SK-N-SH treated with all-trans-retinoic acid at 6 μM for 48 hours (cell line): ENCODE data around the gene TAPBP.

Experiments
- BACH2 ChIP-seq: fragments of 250-450 bp; sonication (Bioruptor Pico); IDR thresholded peaks from 2 replicates; pipeline ENCODE4 v1.9.0; 2021; ENCODE audit warnings: mild to moderate bottlenecking, borderline replicate concordance
- CREB5 ChIP-seq: fragments of 250-450 bp; sonication (Bioruptor Pico); IDR thresholded peaks from 2 replicates; pipeline ENCODE4 v1.5.1; 2020; ENCODE audit warnings: low read depth, mild to moderate bottlenecking, moderate library complexity
- CSRNP3 ChIP-seq: fragments of 250-450 bp; sonication (Bioruptor Pico); IDR thresholded peaks from 2 replicates; pipeline ENCODE4 v1.5.1; 2021; ENCODE audit warnings: mild to moderate bottlenecking, moderate library complexity
- GLIS3 ChIP-seq: fragments of 250-450 bp; sonication (Bioruptor Pico); IDR thresholded peaks from 2 replicates; pipeline ENCODE4 v1.5.0; 2020; ENCODE audit warnings: mild to moderate bottlenecking, moderate library complexity
- PATZ1 ChIP-seq: fragments of 250-450 bp; sonication (Bioruptor Pico); IDR thresholded peaks from 2 replicates; pipeline ENCODE4 v1.8.0; 2020; ENCODE audit warnings: mild to moderate bottlenecking, moderate library complexity, borderline replicate concordance
- POU6F1 ChIP-seq: fragments of 250-450 bp; sonication (Bioruptor Pico); IDR thresholded peaks from 2 replicates; pipeline ENCODE4 v1.8.0; 2021; ENCODE audit warnings: low read depth, mild to moderate bottlenecking, moderate library complexity, borderline replicate concordance
- PPARA ChIP-seq: fragments of 250-450 bp; sonication (Bioruptor Pico); IDR thresholded peaks from 2 replicates; pipeline ENCODE4 v1.5.0; 2020; ENCODE audit warnings: mild to moderate bottlenecking, borderline replicate concordance
- RARB ChIP-seq: fragments of 250-450 bp; sonication (Bioruptor Pico); IDR thresholded peaks from 2 replicates; pipeline ENCODE4 v1.8.0; 2021; ENCODE audit warnings: mild to moderate bottlenecking, moderate library complexity
- TCF4 ChIP-seq: fragments of 250-450 bp; sonication (Bioruptor Pico); IDR thresholded peaks from 2 replicates; pipeline ENCODE4 v1.8.0; 2021; ENCODE audit warnings: mild to moderate bottlenecking, moderate library complexity, borderline replicate concordance
- TOX ChIP-seq: fragments of 250-450 bp; sonication (Bioruptor Pico); IDR thresholded peaks from 2 replicates; pipeline ENCODE4 v1.8.0; 2021; ENCODE audit warnings: mild to moderate bottlenecking, moderate library complexity, borderline replicate concordance
- ZC3H10 ChIP-seq: fragments of 250-450 bp; sonication (Bioruptor Pico); IDR thresholded peaks from 2 replicates; pipeline ENCODE4 v1.5.1; 2021; ENCODE audit warnings: mild to moderate bottlenecking, moderate library complexity
- ZFP3 ChIP-seq: fragments of 250-450 bp; sonication (Bioruptor Pico); IDR thresholded peaks from 2 replicates; pipeline ENCODE4 v1.5.0; 2020; ENCODE audit warnings: mild to moderate bottlenecking, moderate library complexity
- ZFP30 ChIP-seq: fragments of 450-650 bp; formaldehyde crosslinking; IDR thresholded peaks from 2 replicates; pipeline ENCODE4 v1.5.0; 2022; ENCODE audit warnings: mild to moderate bottlenecking, moderate library complexity
- ZNF8 ChIP-seq: fragments of 450-650 bp; formaldehyde crosslinking; IDR thresholded peaks from 2 replicates; pipeline ENCODE4 v1.5.0; 2020; ENCODE audit warnings: mild to moderate bottlenecking, moderate library complexity

- no peak for TF ChIP-seq PPARA (CRISPR knock-in tag)
- TF ChIP-seq CSRNP3 (CRISPR knock-in tag), result no peak
- TF ChIP-seq CREB5, result no peak
- TF ChIP-seq ZFP3 (CRISPR knock-in tag), result no peak
- TF ChIP-seq ZFP30 (CRISPR knock-in tag), result no peak
- TF ChIP-seq TCF4 (CRISPR knock-in tag), result no peak
- peak; percentile 30; the same call in 1 of the 2 replicates for TF ChIP-seq GLIS3
- TF ChIP-seq BACH2, result no peak
- no peak for TF ChIP-seq PATZ1 (CRISPR knock-in tag)
- TF ChIP-seq RARB (CRISPR knock-in tag), result no peak
- no peak for TF ChIP-seq ZC3H10 (CRISPR knock-in tag)
- no peak for TF ChIP-seq TOX (CRISPR knock-in tag)
- TF ChIP-seq POU6F1 (CRISPR knock-in tag), result 0 out of 2 replicates have a peak, but pooled peaks have one; percentile 4
- no peak for TF ChIP-seq ZNF8
Measured at GRCh38 chr6:33299237-33299944, 14.5 kb downstream of the TAPBP start.
